ENCODE data around the gene PLAC9.

GRCh38 chr10:80144696-80145131 lies 12.2 kb downstream of the PLAC9 start:
- TF ChIP-seq POLR2A (IDR thresholded peaks at IDR 0.05; ENCODE audit: low read depth, low read length) (no peak), SPI1 (IDR thresholded peaks at IDR 0.05; ENCODE audit: low read depth, low read length) (no peak), POLR2AphosphoS5 (IDR thresholded peaks at IDR 0.05; ENCODE audit: low read depth, low read length) (no peak), POU2F2 (IDR thresholded peaks at IDR 0.05; ENCODE audit: low read depth, low read length) (no peak)
